ENCODE results near the gene GLIPR1L2. TPM values are rescaled to one million over a fixed set of nuclear protein-coding genes. Genes with fewer than 3 reads are reported as not detected.

Gene GLIPR1L2
- polyA plus RNA-seq, 4 donors = 0.46 to 0.74 TPM; not detected in 2

DNA sequence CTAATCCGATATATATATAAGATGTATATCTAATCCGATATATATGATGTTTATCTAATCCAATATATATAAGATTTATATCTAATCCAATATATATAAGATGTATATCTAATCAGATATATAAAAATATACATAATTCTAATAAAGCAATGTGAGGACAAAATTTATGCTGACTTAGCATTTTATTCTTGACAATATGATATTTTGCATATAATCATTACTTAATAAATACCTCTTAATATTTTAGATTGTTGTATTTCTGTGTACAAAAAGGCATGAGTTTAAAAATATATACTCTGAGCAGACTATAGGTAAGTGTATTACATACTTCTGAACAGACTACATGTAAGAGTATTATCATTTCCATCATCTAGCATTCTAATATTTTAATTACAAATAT is 18.9 kb downstream of the GLIPR1L2 start:
- Histone ChIP-seq H3K9me3 (ENCODE audit: control insufficient read depth in 2 of 2, insufficient read depth in 1 of 2, low read depth in 1 of 2, low read length in 1 of 2) (no peaks in the 10 kb centered on the region), H3K27me3 (ENCODE audit: control insufficient read depth in 3 of 3, insufficient read depth in 3 of 3, low read length in 3 of 3) (no peaks in the 10 kb centered on the region), H3K36me3 (ENCODE audit: control insufficient read depth in 3 of 3, insufficient read depth in 2 of 3, low read depth in 1 of 3, low read length in 3 of 3) (no peaks in the 10 kb centered on the region), H3K4me1 (ENCODE audit: control insufficient read depth in 3 of 3, insufficient read depth in 2 of 3, low read depth in 1 of 3, low read length in 2 of 3) (no peaks in the 10 kb centered on the region), H3K4me3 (ENCODE audit: low read depth in 1 of 3, low read length in 3 of 3) (no peak overlapping the region), H3K27ac (ENCODE audit: low read depth in 1 of 3, low read length in 2 of 3) (no peak overlapping the region)
- FAIRE-seq (peak; percentile 98), DNase-seq (no peak)
- WGBS, 3 donors = 89 to 93% (median 91%) methylated on average over 2 of the region's 2 CpGs

DNA sequence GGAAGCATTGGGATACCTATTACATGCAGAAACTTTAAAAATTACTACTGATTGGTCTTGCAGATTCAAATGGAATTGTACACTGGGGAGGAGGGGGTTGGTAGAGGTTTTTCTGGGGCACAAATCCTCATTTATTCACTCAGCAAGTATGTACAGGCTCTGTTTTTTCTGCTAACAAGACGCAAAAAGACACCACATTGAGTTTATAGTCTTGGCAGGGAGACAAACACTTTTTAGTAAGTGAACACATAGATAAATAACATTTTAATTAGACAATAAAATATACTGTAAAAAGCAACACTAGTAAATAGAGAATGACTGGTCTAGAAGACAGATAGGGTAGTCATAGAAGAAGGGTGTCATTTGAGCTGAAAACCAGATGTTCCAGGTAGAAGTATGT is 23.8 kb downstream of the GLIPR1L2 start:
- Histone ChIP-seq H3K36me3 (ENCODE audit: control insufficient read depth in 3 of 3, insufficient read depth in 2 of 3, low read depth in 1 of 3, low read length in 3 of 3) (no peaks in the 10 kb centered on the region), H3K27me3 (ENCODE audit: control insufficient read depth in 3 of 3, insufficient read depth in 3 of 3, low read length in 3 of 3) (no peaks in the 10 kb centered on the region), H3K27ac (ENCODE audit: low read depth in 1 of 3, low read length in 2 of 3) (no peak overlapping the region), H3K9me3 (ENCODE audit: control insufficient read depth in 2 of 2, insufficient read depth in 1 of 2, low read depth in 1 of 2, low read length in 1 of 2) (no peaks in the 10 kb centered on the region), H3K4me1 (ENCODE audit: control insufficient read depth in 3 of 3, insufficient read depth in 2 of 3, low read depth in 1 of 3, low read length in 2 of 3) (no peaks in the 10 kb centered on the region), H3K4me3 (ENCODE audit: low read depth in 1 of 3, low read length in 3 of 3) (no peak overlapping the region)
- FAIRE-seq (no peak), DNase-seq (no peak)
- WGBS, 3 donors = 73 to 88% (median 86%) methylated on average over 1 of the region's 1 CpG

DNA sequence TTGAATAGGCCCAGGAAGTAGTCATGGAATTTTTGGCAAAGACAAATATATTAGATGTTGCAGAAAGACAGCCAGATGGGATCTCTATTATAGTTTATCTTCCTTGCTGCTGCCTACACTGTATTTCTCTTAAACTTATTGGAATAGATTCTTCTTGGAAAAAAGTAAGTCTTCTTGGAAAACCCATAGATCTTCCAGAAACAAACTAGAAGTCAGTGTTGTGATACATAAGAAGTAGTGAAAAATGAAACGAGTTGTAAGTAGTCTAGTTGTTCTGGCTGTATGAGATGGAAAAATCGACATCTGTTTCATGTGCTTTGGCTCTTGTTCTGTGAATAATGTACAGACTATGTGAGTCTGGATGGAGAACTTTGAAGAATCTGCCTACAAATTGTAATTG is 29.0 kb downstream of the GLIPR1L2 start:
- Histone ChIP-seq H3K27me3 (ENCODE audit: control insufficient read depth in 3 of 3, insufficient read depth in 3 of 3, low read length in 3 of 3) (no peaks in the 10 kb centered on the region), H3K4me3 (ENCODE audit: low read depth in 1 of 3, low read length in 3 of 3) (no peak overlapping the region), H3K4me1 (ENCODE audit: control insufficient read depth in 3 of 3, insufficient read depth in 2 of 3, low read depth in 1 of 3, low read length in 2 of 3) (no peaks in the 10 kb centered on the region), H3K9me3 (ENCODE audit: control insufficient read depth in 2 of 2, insufficient read depth in 1 of 2, low read depth in 1 of 2, low read length in 1 of 2) (no peaks in the 10 kb centered on the region), H3K27ac (ENCODE audit: low read depth in 1 of 3, low read length in 2 of 3) (no peak overlapping the region), H3K36me3 (ENCODE audit: control insufficient read depth in 3 of 3, insufficient read depth in 2 of 3, low read depth in 1 of 3, low read length in 3 of 3) (no peaks in the 10 kb centered on the region)
- no peak for DNase-seq
- FAIRE-seq = no peak
- 74 to 94% (median 84%) methylated on average over 2 of the region's 2 CpGs for WGBS, 3 donors

DNA sequence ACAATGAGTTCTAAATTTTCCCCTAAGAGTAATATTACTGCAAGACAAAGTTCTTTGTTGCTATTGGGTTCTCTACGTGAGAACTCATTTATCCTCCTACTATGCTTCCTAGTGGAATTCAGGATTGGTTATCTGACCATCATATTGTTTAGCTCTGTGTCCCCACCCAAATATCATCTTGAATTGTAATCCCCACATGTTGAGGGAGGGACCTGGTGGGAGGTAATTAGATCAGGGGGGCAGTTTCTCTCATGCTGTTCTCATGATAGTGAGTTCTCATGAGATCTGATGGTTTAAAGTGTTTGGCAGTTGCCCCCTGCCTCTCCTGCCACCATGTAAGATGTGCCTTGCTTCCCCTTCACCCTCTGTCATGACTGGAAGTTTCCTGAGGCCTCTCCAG is 36.6 kb downstream of the GLIPR1L2 start:
- no peak for DNase-seq

DNA sequence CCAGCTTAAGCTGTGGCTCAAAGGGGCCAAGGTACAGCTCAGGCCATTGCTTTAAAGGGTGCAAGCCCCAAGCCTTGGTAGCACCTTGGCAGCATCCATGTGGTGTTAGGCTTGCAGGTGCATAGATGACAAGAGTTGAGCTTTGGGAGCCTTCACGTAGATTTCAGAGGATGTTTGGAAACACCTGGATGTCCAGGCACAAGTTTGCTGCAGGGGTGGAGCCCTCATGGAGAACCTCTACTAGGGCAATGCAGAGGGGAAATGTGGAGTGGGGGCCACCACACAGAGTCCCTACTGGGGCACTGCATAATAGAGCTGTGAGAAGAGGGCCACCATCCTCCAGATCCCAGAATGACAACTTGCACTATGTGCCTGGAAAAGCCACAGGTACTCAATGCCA is 37.9 kb downstream of the GLIPR1L2 start:
- H3K4me1 ChIP-seq (ENCODE audit: control insufficient read depth in 3 of 3, insufficient read depth in 2 of 3, low read depth in 1 of 3, low read length in 2 of 3) = no peaks in the 10 kb centered on the region
- no peak overlapping the region for H3K4me3 ChIP-seq (ENCODE audit: low read depth in 1 of 3, low read length in 3 of 3)
- no peak for DNase-seq
- no peaks in the 10 kb centered on the region for H3K27me3 ChIP-seq (ENCODE audit: control insufficient read depth in 3 of 3, insufficient read depth in 3 of 3, low read length in 3 of 3)
- FAIRE-seq = no peak
- peaks cover 2 to 10% of the 10 kb centered on the region in 2 donors for H3K9me3 ChIP-seq (ENCODE audit: control insufficient read depth in 2 of 2, insufficient read depth in 1 of 2, low read depth in 1 of 2, low read length in 1 of 2)
- H3K36me3 ChIP-seq (ENCODE audit: control insufficient read depth in 3 of 3, insufficient read depth in 2 of 3, low read depth in 1 of 3, low read length in 3 of 3) = no peaks in the 10 kb centered on the region
- H3K27ac ChIP-seq (ENCODE audit: low read depth in 1 of 3, low read length in 2 of 3) = no peak overlapping the region
- WGBS, 3 donors = 74 to 91% (median 90%) methylated on average over 1 of the region's 1 CpG

More for the DNA sequence above, 36.6 kb downstream of the GLIPR1L2 start:
- WGBS, 3 donors = 0 to 41% (median 30%) methylated on average over 1 of the region's 1 CpG
- Histone ChIP-seq H3K4me1 (ENCODE audit: control insufficient read depth in 3 of 3, insufficient read depth in 2 of 3, low read depth in 1 of 3, low read length in 2 of 3) (no peaks in the 10 kb centered on the region), H3K27ac (ENCODE audit: low read depth in 1 of 3, low read length in 2 of 3) (no peak overlapping the region), H3K9me3 (ENCODE audit: control insufficient read depth in 2 of 2, insufficient read depth in 1 of 2, low read depth in 1 of 2, low read length in 1 of 2) (peaks cover 2 to 10% of the 10 kb centered on the region in 2 donors), H3K36me3 (ENCODE audit: control insufficient read depth in 3 of 3, insufficient read depth in 2 of 3, low read depth in 1 of 3, low read length in 3 of 3) (no peaks in the 10 kb centered on the region), H3K4me3 (ENCODE audit: low read depth in 1 of 3, low read length in 3 of 3) (no peak overlapping the region), H3K27me3 (ENCODE audit: control insufficient read depth in 3 of 3, insufficient read depth in 3 of 3, low read length in 3 of 3) (no peaks in the 10 kb centered on the region)
- FAIRE-seq = no peak

DNA sequence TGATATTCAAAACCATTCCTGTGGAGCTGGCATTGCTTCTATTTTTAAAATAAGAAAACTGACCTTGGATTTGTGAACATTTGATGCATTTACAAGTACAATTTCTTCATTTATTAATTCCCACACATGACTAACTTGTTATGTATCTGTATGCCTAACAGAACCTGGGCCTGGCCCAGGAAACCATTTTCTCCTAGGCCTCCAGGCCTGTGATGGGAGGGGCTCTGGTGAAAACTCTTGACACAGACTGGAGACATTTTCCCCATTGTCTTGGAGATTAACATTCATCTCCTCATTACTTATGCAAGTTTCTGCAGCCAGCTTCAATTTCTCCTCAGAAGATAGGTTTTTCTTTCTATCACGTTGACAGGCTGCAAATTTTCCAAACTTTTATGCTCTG is 42.0 kb downstream of the GLIPR1L2 start:
- no peak for DNase-seq
- Histone ChIP-seq H3K27ac (ENCODE audit: low read depth in 1 of 3, low read length in 2 of 3) (no peak overlapping the region), H3K4me1 (ENCODE audit: control insufficient read depth in 3 of 3, insufficient read depth in 2 of 3, low read depth in 1 of 3, low read length in 2 of 3) (no peaks in the 10 kb centered on the region), H3K27me3 (ENCODE audit: control insufficient read depth in 3 of 3, insufficient read depth in 3 of 3, low read length in 3 of 3) (no peaks in the 10 kb centered on the region), H3K9me3 (ENCODE audit: control insufficient read depth in 2 of 2, insufficient read depth in 1 of 2, low read depth in 1 of 2, low read length in 1 of 2) (peaks cover 2 to 17% of the 10 kb centered on the region in 2 donors), H3K4me3 (ENCODE audit: low read depth in 1 of 3, low read length in 3 of 3) (no peak overlapping the region), H3K36me3 (ENCODE audit: control insufficient read depth in 3 of 3, insufficient read depth in 2 of 3, low read depth in 1 of 3, low read length in 3 of 3) (no peaks in the 10 kb centered on the region)
- FAIRE-seq = no peak
- WGBS, 3 donors = 60 to 67% (median 66%) methylated on average over 1 of the region's 1 CpG

DNA sequence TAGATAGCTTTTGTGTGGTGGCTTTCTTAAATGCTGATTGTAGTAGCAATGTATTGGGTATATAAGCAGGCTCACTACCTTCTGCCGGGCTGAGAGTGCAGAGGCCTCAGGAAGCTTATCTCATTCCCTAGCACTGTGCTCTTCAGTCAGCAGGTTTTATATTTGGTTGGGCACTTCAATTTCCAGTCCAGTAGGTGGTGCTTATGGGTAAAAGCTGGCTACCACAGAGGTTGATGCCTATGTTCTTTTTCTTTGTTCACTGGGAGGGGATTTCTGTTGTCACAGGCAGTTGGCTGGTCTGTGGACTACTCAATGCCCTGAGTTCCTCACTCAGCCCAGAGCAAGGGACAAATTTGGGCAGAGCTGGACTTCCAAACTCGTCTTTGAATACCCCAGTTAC is 46.7 kb downstream of the GLIPR1L2 start:
- Histone ChIP-seq H3K9me3 (ENCODE audit: control insufficient read depth in 2 of 2, insufficient read depth in 1 of 2, low read depth in 1 of 2, low read length in 1 of 2) (peaks cover 0 to 29% of the 10 kb centered on the region in 2 donors), H3K27ac (ENCODE audit: low read depth in 1 of 3, low read length in 2 of 3) (no peak overlapping the region), H3K4me1 (ENCODE audit: control insufficient read depth in 3 of 3, insufficient read depth in 2 of 3, low read depth in 1 of 3, low read length in 2 of 3) (no peaks in the 10 kb centered on the region), H3K4me3 (ENCODE audit: low read depth in 1 of 3, low read length in 3 of 3) (no peak overlapping the region), H3K27me3 (ENCODE audit: control insufficient read depth in 3 of 3, insufficient read depth in 3 of 3, low read length in 3 of 3) (no peaks in the 10 kb centered on the region), H3K36me3 (ENCODE audit: control insufficient read depth in 3 of 3, insufficient read depth in 2 of 3, low read depth in 1 of 3, low read length in 3 of 3) (no peaks in the 10 kb centered on the region)
- FAIRE-seq = no peak
- WGBS, 3 donors = 48 to 78% (median 57%) methylated on average over 2 of the region's 2 CpGs
- peak in 1 of 2 donors; percentile 17 for DNase-seq

DNA sequence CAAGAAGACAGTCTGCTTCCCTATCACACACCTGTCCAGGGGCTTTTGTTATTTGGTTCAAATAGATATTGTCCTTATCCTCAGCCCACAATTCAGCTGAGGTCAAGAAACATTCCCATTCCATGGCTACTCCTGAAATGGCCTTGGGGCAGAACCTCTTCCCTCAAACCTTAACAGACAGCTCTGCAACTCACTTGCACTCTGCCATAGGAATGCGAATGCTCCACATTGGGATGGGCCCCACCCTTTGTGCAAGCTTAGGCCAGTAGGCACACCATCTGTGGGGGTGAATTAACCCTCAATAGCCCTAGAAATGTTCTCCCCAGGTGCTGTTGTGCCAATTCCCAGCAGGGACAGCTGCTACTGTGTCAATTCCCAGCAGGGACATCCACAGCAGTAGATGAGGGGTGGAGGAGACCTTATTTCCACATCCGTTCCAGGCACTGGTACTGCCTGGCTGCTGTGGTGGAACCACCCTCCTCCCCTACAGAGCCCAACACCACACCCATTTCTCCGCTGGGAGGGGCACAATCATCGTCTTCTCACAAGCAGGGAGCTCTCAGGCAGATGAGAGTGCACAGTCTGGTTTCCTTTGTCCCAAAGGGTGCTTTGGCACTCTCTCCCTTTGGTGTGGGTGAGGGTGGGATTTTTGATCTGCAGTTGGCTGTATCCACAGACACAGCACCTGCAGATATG is 47.3 kb downstream of the GLIPR1L2 start:
- 62 to 74% (median 67%) methylated on average over 4 of the region's 4 CpGs for WGBS, 3 donors
- FAIRE-seq = no peak
- Histone ChIP-seq H3K4me1 (ENCODE audit: control insufficient read depth in 3 of 3, insufficient read depth in 2 of 3, low read depth in 1 of 3, low read length in 2 of 3) (peaks cover 0 to 3% (median 3%) of the 10 kb centered on the region in 3 donors), H3K36me3 (ENCODE audit: control insufficient read depth in 3 of 3, insufficient read depth in 2 of 3, low read depth in 1 of 3, low read length in 3 of 3) (no peaks in the 10 kb centered on the region), H3K27me3 (ENCODE audit: control insufficient read depth in 3 of 3, insufficient read depth in 3 of 3, low read length in 3 of 3) (no peaks in the 10 kb centered on the region), H3K4me3 (ENCODE audit: low read depth in 1 of 3, low read length in 3 of 3) (no peak overlapping the region), H3K27ac (ENCODE audit: low read depth in 1 of 3, low read length in 2 of 3) (no peak overlapping the region), H3K9me3 (ENCODE audit: control insufficient read depth in 2 of 2, insufficient read depth in 1 of 2, low read depth in 1 of 2, low read length in 1 of 2) (peaks cover 0 to 29% of the 10 kb centered on the region in 2 donors)
- no peak for DNase-seq

DNA sequence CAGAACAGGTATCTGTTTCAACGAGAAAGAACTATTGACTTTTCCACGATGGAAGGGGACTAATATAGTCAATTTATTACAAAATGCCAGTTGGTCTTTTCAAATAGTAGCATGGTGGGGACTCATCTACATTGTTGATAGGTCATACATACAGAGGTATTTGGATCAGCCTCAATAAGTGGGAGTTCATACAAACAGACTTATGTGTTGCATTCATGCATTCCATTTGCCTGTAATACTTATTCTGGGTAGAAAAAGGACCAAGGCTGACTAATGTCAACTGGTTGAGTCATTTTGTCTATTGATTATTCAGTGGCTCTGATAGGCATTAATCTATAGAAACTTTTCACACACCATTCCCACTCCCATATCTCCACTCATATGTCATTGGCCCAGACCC is 48.2 kb downstream of the GLIPR1L2 start:
- Histone ChIP-seq H3K36me3 (ENCODE audit: control insufficient read depth in 3 of 3, insufficient read depth in 2 of 3, low read depth in 1 of 3, low read length in 3 of 3) (no peaks in the 10 kb centered on the region), H3K27me3 (ENCODE audit: control insufficient read depth in 3 of 3, insufficient read depth in 3 of 3, low read length in 3 of 3) (no peaks in the 10 kb centered on the region), H3K4me3 (ENCODE audit: low read depth in 1 of 3, low read length in 3 of 3) (no peak overlapping the region), H3K4me1 (ENCODE audit: control insufficient read depth in 3 of 3, insufficient read depth in 2 of 3, low read depth in 1 of 3, low read length in 2 of 3) (peaks cover 0 to 3% (median 3%) of the 10 kb centered on the region in 3 donors), H3K9me3 (ENCODE audit: control insufficient read depth in 2 of 2, insufficient read depth in 1 of 2, low read depth in 1 of 2, low read length in 1 of 2) (peaks cover 0 to 29% of the 10 kb centered on the region in 2 donors), H3K27ac (ENCODE audit: low read depth in 1 of 3, low read length in 2 of 3) (no peak overlapping the region)
- WGBS, 3 donors = 72 to 88% (median 81%) methylated on average over 2 of the region's 2 CpGs
- FAIRE-seq = no peak
- DNase-seq = no peak
